Kidney epithelial cell (primary cell): ENCODE results near the gene SLC48A1. TPM values are rescaled to one million over a fixed set of nuclear protein-coding genes. Genes with fewer than 3 reads are reported as not detected.

Experiments
- DNase-seq: peaks from one replicate; pipeline ENCODE4 v3.0.0-alpha.2; 2010; ENCODE audit warnings: low read depth
- H3K27me3 ChIP-seq: 2 replicates; pipeline ENCODE4 v1.6.0; 2011; ENCODE audit warnings: low read length; ENCODE audit not compliant: control insufficient read depth, insufficient read depth
- H3K36me3 ChIP-seq: 2 replicates; pipeline ENCODE4 v1.5.1; 2011; ENCODE audit warnings: low read length; ENCODE audit not compliant: control insufficient read depth, insufficient read depth
- H3K4me3 ChIP-seq: 2 replicates; pipeline ENCODE4 v1.5.1; 2011; ENCODE audit warnings: low read depth, mild to moderate bottlenecking, control low read depth, low read length
- CTCF ChIP-seq: IDR thresholded peaks from 2 replicates; pipeline ENCODE4 v1.5.1; 2011; ENCODE audit warnings: mild to moderate bottlenecking, moderate library complexity, low read length, control low read depth, inconsistent platforms; ENCODE audit not compliant: insufficient read depth, poor library complexity, severe bottlenecking
- total RNA-seq: library from RNA; depleted of rRNA; stranded (reverse); fragments of >200 nt; gene quantifications from 2 replicates; pipeline ENCODE4 v1.2.3, GENCODE V29; 2015

SLC48A1 gene
- total RNA-seq, 1 donor from 2014 or later = 26.5 TPM

GRCh38 chr12:47791874-47792273, 18.8 kb downstream of the SLC48A1 start:
- no peak for DNase-seq
- no peaks in the 10 kb centered on the region for H3K27me3 ChIP-seq
- no peak overlapping the region for H3K4me3 ChIP-seq
- no peak for TF ChIP-seq CTCF
- H3K36me3 ChIP-seq = peaks cover 13% of the 10 kb centered on the region

DNA sequence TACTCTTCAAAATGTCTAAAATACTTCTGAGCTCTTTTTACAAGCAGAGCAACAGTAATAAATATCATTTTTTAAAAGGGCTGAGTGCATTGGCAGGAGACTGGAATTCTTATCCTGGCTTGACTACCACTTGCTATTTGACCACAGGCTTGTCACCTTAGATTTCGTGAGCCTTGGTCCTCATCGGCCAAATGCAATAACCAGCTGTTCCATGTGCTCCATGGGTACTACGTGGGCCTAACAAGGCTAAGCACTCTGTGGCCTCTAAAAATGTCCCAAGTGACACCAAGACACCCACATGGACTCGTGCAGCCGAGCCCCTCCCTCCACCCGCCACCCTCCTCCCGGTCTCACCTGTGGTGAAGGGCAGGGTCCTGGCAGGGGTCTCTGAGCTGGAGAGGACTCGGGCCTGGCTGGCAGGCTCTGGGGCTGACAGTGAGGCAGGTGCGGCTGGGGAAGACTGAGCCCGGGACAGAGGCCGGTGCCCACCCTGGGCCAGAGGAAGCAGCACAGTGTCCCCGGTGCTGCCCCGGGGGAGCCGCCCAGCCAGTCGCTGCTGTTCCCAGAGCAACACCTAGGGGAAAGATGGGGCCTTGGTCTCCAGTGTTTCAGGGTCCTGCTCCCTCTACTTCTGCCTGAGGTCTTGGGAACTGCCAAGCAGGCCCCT, 20.1 kb downstream of the SLC48A1 start:
- H3K4me3 ChIP-seq = no peak overlapping the region
- H3K27me3 ChIP-seq = no peaks in the 10 kb centered on the region
- DNase-seq = no peak
- TF ChIP-seq CTCF = no peak
- H3K36me3 ChIP-seq = peaks cover 7% of the 10 kb centered on the region

DNA sequence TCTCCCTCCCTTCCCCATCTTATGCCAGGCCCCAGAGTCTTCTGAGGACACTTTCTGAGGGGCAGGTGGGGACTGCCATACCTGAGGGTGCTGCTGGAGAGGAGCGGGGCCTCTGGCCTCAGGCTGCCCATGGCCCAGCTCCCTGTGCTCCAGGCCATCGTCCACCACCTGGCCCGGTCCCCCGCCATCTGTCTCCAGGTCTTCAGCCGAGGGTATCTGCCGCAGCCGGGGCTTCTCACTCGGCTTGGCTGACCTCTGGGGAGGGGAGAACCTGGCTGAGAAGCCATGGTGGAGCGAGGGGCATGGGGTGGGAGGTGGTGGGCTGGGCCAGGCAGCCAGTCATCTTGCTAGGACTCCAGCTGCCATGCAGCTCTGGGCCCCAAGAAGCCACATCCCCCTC, 21.6 kb downstream of the SLC48A1 start:
- Histone ChIP-seq H3K4me3 (no peak overlapping the region), H3K27me3 (no peaks in the 10 kb centered on the region), H3K36me3 (peaks cover 9% of the 10 kb centered on the region)
- TF ChIP-seq CTCF = no peak
- DNase-seq = no peak

- peaks cover 9% of the 10 kb centered on the region for H3K36me3 ChIP-seq
- DNase-seq = no peak
- H3K27me3 ChIP-seq = no peaks in the 10 kb centered on the region
- no peak overlapping the region for H3K4me3 ChIP-seq
- TF ChIP-seq CTCF = no peak
Measured at GRCh38 chr12:47795121-47795813, 22.2 kb downstream of the SLC48A1 start.

- H3K4me3 ChIP-seq = no peak overlapping the region
- H3K36me3 ChIP-seq = peaks cover 9% of the 10 kb centered on the region
- H3K27me3 ChIP-seq = no peaks in the 10 kb centered on the region
- DNase-seq = no peak
- TF ChIP-seq CTCF = no peak
Measured at GRCh38 chr12:47795814-47796411, 22.9 kb downstream of the SLC48A1 start.
